HepG2 (cell line): ENCODE data around the gene ZNF488. TPM values are rescaled to one million over a fixed set of nuclear protein-coding genes. Genes with fewer than 3 reads are reported as not detected.

Experiments
- CHD2 ChIP-seq: IDR thresholded peaks from 2 replicates; pipeline ENCODE4 v1.6.1; 2011; ENCODE audit warnings: low read depth, low read length, improper control_type of control experiment
- MAFG ChIP-seq: sonication (generic); formaldehyde crosslinking; IDR thresholded peaks from 2 replicates; pipeline ENCODE4 v1.5.1; 2020; ENCODE audit warnings: mild to moderate bottlenecking, missing genetic modification reagents
- ZFAT ChIP-seq: sonication (generic); formaldehyde crosslinking; conservative IDR thresholded peaks from 2 replicates; pipeline ENCODE4 v1.8.1; 2023; ENCODE audit warnings: missing genetic modification reagents, inconsistent platforms
- ZNF101 ChIP-seq: sonication (generic); formaldehyde crosslinking; IDR thresholded peaks from 2 replicates; pipeline ENCODE4 v1.4.0; 2020; ENCODE audit warnings: mild to moderate bottlenecking, low read depth, missing genetic modification reagents, borderline replicate concordance
- ZNF205 ChIP-seq: IDR thresholded peaks from 2 replicates; pipeline ENCODE4 v1.6.1; 2018; ENCODE audit warnings: missing biosample characterization, missing genetic modification reagents
- ZNF616 ChIP-seq: sonication (generic); formaldehyde crosslinking; IDR thresholded peaks from 2 replicates; pipeline ENCODE4 v1.5.0; 2020; ENCODE audit warnings: low read depth, mild to moderate bottlenecking, missing genetic modification reagents
- polyA plus RNA-seq, 8 experiments: library from polyadenylated mRNA; depleted of rRNA in 3 of 8; stranded (reverse) in 7 of 8; unstranded in 1 of 8; fragments of >200 nt; fragmentation: Illumina TruSeq in 4 of 8; extraction: Trizol in 4 of 8; gene quantifications; 2 replicates each; pipeline versions ENCODE4 v1.2.1 to v1.2.3, GENCODE V29; 2011 to 2016; ENCODE audit warnings: low read depth in 4 of 8, missing spikeins in 1 of 8, mixed read lengths in 1 of 8; ENCODE audit not compliant: insufficient read depth in 1 of 8
- total RNA-seq, 5 experiments: library from RNA; depleted of rRNA; stranded (reverse); fragments of >200 nt; fragmentation: Illumina TruSeq; extraction: Trizol; gene quantifications; 2 replicates each; pipeline ENCODE4 v1.2.3, GENCODE V29; 2016; ENCODE audit warnings: low read depth in 1 of 5
- TF ChIP-seq, protein P1 (sequence below): sonication (generic); formaldehyde crosslinking; IDR thresholded peaks from one replicate; pipeline ENCODE4 v1.5.1; 2020; ENCODE audit warnings: mild to moderate bottlenecking, missing genetic modification reagents; ENCODE audit errors: not compliant biosample characterization
- TF ChIP-seq, protein P2 (sequence below): sonication (generic); formaldehyde crosslinking; IDR thresholded peaks from 2 replicates; pipeline ENCODE4 v1.4.0; 2020; ENCODE audit warnings: mild to moderate bottlenecking, missing genetic modification reagents, borderline replicate concordance
- TF ChIP-seq, protein P3 (sequence below): sonication (generic); formaldehyde crosslinking; IDR thresholded peaks from 2 replicates; pipeline ENCODE4 v1.8.0; 2022; ENCODE audit warnings: missing genetic modification reagents, mild to moderate bottlenecking, inconsistent platforms, borderline replicate concordance
- TF ChIP-seq, protein P4 (sequence below): sonication (generic); formaldehyde crosslinking; IDR thresholded peaks from 2 replicates; pipeline ENCODE4 v1.4.0; 2020; ENCODE audit warnings: mild to moderate bottlenecking, missing genetic modification reagents

The ZNF488 gene
- total and polyA plus RNA-seq, 2 of the 13 experiments (the other 11 are each of a cell fraction or from before 2014, with no cell fraction given): 0.13 to 0.15 TPM

DNA sequence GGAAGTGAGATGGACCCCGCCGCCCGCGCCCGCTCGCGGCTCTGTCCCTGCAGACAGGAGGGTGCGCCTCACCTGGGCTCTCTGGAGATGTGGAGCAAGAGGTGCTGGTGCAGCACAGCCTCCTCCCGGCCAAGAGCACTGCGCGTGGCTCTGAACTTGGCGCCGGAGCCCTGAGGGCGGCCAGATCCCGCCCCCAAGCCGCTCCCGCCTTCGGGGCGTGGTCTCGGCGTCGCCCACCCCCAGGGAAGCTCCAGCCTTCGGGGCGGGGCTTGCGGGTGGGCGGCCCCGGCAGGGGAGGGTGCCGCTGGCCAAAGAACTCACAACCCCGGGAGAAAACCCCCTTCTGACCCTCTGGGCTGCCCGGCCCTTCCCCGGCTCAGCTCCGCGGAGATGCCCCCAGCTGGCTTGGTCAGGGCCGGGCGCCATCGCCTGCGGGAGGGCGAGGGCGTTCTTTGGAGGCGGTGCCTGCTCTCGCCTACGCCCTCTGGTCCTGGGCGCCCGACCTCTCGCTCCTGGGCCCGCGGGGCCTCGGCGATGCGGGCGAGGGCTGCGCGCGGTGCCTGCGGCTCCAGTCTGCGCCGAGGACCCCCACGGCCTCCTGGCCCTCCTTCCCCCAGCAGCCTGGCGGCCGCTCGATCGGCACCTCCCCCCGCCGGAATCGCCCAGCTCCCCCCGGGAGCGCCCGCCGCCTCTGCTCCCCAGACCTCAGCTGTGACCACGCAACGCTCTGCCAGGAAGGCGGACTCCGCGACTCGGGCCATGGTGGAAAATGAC lies at the start of gene ZNF488 (continued):
- TF ChIP-seq, protein P1, sequence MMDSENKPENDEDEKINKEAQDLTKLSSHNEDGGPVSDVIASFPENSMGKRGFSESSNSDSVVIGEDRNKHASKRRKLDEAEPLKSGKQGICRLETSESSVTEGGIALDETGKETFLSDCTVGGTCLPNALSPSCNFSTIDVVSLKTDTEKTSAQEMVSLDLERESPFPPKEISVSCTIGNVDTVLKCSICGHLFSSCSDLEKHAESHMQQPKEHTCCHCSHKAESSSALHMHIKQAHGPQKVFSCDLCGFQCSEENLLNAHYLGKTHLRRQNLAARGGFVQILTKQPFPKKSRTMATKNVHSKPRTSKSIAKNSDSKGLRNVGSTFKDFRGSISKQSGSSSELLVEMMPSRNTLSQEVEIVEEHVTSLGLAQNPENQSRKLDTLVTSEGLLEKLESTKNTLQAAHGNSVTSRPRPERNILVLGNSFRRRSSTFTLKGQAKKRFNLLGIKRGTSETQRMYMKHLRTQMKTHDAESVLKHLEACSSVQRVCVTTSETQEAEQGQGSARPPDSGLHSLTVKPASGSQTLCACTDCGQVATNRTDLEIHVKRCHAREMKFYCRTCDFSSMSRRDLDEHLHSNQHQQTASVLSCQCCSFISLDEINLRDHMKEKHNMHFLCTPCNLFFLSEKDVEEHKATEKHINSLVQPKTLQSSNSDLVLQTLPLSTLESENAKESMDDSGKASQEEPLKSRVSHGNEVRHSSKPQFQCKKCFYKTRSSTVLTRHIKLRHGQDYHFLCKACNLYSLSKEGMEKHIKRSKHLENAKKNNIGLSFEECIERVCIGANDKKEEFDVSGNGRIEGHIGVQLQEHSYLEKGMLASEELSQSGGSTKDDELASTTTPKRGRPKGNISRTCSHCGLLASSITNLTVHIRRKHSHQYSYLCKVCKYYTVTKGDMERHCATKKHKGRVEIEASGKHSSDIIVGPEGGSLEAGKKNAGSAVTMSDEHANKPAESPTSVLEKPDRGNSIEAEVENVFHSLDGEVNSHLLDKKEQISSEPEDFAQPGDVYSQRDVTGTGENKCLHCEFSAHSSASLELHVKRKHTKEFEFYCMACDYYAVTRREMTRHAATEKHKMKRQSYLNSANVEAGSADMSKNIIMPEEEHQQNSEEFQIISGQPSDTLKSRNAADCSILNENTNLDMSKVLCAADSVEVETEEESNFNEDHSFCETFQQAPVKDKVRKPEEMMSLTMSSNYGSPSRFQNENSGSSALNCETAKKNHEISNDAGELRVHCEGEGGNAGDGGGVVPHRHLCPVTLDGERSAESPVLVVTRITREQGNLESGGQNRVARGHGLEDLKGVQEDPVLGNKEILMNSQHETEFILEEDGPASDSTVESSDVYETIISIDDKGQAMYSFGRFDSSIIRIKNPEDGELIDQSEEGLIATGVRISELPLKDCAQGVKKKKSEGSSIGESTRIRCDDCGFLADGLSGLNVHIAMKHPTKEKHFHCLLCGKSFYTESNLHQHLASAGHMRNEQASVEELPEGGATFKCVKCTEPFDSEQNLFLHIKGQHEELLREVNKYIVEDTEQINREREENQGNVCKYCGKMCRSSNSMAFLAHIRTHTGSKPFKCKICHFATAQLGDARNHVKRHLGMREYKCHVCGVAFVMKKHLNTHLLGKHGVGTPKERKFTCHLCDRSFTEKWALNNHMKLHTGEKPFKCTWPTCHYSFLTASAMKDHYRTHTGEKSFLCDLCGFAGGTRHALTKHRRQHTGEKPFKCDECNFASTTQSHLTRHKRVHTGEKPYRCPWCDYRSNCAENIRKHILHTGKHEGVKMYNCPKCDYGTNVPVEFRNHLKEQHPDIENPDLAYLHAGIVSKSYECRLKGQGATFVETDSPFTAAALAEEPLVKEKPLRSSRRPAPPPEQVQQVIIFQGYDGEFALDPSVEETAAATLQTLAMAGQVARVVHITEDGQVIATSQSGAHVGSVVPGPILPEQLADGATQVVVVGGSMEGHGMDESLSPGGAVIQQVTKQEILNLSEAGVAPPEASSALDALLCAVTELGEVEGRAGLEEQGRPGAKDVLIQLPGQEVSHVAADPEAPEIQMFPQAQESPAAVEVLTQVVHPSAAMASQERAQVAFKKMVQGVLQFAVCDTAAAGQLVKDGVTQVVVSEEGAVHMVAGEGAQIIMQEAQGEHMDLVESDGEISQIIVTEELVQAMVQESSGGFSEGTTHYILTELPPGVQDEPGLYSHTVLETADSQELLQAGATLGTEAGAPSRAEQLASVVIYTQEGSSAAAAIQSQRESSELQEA (CRISPR knock-in tag): no peak
- TF ChIP-seq, protein P2, sequence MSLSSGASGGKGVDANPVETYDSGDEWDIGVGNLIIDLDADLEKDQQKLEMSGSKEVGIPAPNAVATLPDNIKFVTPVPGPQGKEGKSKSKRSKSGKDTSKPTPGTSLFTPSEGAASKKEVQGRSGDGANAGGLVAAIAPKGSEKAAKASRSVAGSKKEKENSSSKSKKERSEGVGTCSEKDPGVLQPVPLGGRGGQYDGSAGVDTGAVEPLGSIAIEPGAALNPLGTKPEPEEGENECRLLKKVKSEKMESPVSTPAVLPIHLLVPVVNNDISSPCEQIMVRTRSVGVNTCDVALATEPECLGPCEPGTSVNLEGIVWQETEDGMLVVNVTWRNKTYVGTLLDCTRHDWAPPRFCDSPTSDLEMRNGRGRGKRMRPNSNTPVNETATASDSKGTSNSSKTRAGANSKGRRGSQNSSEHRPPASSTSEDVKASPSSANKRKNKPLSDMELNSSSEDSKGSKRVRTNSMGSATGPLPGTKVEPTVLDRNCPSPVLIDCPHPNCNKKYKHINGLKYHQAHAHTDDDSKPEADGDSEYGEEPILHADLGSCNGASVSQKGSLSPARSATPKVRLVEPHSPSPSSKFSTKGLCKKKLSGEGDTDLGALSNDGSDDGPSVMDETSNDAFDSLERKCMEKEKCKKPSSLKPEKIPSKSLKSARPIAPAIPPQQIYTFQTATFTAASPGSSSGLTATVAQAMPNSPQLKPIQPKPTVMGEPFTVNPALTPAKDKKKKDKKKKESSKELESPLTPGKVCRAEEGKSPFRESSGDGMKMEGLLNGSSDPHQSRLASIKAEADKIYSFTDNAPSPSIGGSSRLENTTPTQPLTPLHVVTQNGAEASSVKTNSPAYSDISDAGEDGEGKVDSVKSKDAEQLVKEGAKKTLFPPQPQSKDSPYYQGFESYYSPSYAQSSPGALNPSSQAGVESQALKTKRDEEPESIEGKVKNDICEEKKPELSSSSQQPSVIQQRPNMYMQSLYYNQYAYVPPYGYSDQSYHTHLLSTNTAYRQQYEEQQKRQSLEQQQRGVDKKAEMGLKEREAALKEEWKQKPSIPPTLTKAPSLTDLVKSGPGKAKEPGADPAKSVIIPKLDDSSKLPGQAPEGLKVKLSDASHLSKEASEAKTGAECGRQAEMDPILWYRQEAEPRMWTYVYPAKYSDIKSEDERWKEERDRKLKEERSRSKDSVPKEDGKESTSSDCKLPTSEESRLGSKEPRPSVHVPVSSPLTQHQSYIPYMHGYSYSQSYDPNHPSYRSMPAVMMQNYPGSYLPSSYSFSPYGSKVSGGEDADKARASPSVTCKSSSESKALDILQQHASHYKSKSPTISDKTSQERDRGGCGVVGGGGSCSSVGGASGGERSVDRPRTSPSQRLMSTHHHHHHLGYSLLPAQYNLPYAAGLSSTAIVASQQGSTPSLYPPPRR (CRISPR knock-in tag): 0 out of 2 replicates have a peak, but pooled peaks have one; percentile 12
- TF ChIP-seq ZNF616 (CRISPR knock-in tag) (no peak), ZNF101 (CRISPR knock-in tag) (no peak), MAFG (CRISPR knock-in tag) (no peak), ZNF205 (CRISPR knock-in tag) (no peak), ZFAT (CRISPR knock-in tag) (no peak), CHD2 (no peak)
- TF ChIP-seq, protein P3, sequence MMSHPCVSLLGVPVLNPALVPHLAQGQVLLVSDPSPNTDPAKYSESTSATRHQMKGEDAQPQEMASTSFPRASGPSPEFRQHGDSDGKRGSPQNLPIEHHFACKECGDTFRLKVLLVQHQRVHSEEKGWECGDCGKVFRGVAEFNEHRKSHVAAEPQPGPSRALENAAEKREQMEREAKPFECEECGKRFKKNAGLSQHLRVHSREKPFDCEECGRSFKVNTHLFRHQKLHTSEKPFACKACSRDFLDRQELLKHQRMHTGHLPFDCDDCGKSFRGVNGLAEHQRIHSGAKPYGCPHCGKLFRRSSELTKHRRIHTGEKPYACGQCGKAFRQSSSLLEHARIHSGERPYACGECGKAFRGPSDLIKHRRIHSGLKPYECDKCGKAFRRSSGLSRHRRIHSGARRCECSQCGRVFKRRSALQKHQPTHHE (CRISPR knock-in tag): no peak; the same call in 1 of the 2 replicates
- TF ChIP-seq, protein P4, sequence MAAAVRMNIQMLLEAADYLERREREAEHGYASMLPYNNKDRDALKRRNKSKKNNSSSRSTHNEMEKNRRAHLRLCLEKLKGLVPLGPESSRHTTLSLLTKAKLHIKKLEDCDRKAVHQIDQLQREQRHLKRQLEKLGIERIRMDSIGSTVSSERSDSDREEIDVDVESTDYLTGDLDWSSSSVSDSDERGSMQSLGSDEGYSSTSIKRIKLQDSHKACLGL (CRISPR knock-in tag): 0 out of 2 replicates have a peak, but pooled peaks have one; percentile 42
